NCI-H2029 treated with DMSO at 0.1 percent for 48 hours (cell line): Measurements from ENCODE around the gene SORCS2.

Source experiments
- DNase-seq: peaks from one replicate; lab custom pipeline; 2025; lab: John Stamatoyannopoulos, UW

Gene SORCS2

GRCh38 chr4:7764466-7764865, 572.1 kb downstream of the SORCS2 start:
- no peak for DNase-seq

DNA sequence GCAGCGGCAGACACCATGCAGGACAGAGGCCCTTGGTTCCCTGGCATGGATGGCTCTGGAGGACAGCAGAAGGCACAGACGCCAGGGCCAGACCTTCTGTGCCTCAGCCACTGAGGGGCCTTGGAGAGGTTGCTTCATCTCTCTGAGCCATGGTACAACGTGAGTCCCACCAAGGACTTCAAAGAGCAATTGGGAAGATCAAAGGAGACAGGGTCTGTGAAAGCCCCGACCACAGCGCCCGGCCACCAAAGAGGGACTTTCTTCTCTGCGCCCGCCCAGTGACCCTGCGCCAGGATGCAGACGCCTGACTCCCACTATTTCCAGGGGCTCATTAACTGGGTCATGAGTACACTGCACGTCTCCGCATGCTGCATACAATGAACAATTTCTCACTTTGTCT, 573.3 kb downstream of the SORCS2 start:
- DNase-seq = no peak

DNA sequence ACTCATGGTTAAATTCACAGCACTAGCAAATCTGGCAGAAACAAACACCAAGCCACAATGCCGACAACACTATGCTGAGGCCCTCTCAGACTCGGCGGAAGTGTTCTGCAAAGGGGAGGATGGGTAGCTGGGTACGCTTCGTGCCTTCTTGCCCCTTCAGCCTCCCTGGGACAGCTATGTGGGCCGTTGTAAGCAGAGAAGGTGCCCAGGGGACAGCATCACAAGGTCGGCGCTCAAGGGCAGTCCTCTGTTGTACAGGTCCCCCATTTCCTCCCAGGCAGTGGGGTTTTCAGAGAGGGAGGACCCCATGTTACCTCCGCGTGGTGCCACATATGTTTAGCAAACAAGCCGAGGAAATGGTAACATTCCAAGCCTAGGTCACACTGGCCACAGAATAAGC, 573.7 kb downstream of the SORCS2 start:
- DNase-seq = no peak

DNA sequence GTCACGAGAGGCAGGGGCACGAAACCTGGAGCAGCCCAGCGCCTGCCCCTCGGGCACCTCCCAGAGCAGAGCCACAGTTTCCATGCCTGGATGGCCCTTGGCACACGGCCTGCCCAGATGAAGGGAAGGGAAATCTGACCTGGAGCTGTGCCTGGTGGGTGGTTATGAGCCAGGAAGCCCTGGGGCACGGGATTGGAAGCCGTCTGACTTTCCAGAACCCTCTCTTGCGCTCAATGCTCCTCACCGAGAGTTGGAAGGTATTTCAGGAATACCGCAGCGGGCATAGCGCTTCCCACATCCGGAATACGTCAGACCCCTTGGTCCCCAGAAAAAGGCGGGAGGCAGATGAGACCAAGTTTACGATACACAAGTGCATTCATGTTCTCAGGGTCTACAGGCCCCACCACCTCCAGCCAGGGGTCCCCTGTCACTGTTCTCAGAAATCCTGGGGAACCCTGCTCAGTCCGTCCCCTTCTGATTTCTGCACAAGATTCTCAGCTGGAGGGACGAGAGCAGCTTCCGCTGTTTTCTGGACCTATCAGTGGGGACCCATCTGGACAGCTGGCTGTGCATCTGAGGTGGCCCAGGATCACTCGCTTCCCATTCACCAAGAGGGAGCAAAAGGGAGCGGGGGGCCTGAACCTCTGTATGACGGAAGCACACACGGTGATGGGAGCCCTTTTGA, 574.5 kb downstream of the SORCS2 start:
- DNase-seq = peak; percentile 19

DNA sequence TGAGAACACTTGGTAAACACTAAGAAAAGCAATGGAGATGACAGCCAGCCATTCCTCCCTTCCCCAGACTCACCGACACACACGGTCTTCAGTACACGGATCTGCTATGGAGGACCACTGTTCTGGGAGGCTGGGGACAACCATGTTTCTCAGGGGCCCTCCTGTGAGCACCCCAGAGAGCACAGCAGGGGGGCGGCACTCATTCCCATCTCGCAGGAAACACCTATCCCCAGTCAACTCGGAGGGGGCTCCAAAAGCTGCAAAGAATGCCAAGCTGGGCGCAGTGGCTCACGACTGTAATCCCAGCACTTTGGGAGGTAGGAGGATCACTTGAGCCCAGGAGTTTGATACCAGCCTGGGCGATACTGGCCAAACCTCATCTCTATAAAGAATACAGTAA, 575.2 kb downstream of the SORCS2 start:
- DNase-seq = no peak

DNA sequence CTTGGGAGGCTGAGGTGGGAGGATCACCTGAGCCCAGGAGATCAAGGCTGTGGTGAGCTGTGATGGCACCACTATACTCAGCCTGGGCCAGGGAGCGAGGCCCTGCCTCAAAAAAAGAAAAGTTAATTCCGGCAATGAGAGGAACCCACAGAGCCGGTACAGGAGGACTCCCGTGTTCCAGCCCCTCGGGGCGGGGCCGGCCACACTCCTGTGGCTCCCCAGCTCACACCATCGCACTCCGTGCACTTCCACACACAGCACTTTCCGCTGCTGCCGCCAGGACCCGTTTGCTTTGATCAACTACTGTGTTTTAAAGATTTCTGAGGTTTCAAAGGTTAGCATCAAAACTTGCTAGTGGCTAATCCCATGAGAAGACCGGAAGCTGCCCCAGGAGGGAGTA, 575.6 kb downstream of the SORCS2 start:
- DNase-seq = no peak

DNA sequence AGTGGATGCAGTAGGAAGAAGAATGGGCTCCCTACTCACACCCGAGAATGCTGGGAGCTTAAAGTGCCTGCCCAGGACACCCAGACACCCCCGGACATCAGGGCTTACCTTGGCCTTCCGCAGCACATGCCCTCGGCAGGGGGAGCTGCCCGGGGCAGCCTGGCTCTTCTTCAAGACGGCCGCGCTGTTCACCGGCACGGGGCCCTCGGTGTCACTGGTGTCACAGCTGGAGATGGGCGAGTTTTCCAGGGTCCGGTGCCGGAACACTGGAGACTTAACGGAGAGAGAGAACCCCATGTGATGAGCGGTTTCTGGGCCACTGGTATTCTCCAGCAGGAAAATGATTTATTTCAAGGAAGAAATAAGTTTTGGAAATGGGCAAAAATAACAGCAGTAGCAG, 576.4 kb downstream of the SORCS2 start:
- DNase-seq = no peak

- no peak for DNase-seq
Observed at GRCh38 chr4:7769396-7770223, 577.3 kb downstream of the SORCS2 start.

DNA sequence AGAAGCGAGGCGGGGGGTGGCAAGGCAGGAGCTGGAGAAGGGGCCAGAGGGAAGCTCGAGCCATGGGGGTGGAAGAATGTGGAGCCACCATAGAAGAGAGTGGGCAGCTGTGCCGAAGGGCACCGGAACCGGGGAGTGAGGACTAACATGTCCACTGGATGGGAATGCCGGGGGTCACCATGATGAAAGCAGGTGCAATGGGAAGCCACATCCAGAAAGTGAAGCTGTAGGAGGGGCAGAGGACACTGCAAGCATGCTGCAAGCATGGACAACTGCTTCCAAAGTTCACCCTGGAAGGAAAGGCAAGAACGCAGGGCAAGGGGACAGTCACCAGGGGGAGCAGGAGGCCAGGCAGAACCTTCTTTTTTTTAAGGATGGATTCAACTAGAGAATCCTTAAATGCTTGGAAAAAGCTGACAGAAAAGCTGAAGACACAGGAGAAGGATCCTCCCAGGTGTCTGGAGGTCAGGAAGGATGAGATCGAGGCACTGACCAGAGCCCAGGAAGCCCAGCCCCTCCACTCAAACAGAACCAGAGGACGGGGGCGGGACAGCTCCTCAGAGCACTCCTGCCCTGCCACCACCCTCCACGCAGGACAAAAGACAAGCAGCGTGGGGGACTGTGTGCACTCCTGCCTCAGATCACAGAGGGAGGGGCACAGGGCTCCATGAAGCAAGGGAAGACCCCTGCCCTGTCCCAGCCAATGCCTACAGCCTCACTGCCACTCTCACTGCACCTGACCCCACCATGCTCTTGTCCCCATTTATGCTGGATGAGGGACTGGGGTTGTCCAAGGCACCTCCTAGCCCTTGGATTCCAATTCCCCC, 578.1 kb downstream of the SORCS2 start:
- DNase-seq = no peak

DNA sequence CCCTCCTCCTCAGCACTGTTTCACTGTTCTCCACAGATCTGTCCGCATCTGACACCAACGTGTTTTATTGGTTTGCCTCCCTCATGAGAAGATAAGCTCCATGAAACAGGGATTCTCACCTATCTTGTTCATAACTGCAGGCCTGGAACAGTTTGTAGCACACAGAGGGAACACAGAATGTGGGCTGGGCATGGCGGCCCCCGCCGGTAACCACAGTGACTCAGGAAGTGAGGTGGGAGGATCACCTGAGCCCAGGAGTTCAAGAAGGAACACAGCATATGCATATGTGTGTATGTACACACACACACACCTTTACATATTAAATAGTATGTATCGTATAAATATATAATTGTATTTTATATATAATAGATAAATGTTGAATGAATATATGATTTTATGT, 578.7 kb downstream of the SORCS2 start:
- DNase-seq = no peak

- DNase-seq = no peak
Observed at GRCh38 chr4:7771541-7772507, 579.5 kb downstream of the SORCS2 start.

GRCh38 chr4:7772711-7773385, 580.5 kb downstream of the SORCS2 start:
- DNase-seq = no peak

- DNase-seq = no peak
Observed at GRCh38 chr4:7773401-7774180, 581.3 kb downstream of the SORCS2 start.

DNA sequence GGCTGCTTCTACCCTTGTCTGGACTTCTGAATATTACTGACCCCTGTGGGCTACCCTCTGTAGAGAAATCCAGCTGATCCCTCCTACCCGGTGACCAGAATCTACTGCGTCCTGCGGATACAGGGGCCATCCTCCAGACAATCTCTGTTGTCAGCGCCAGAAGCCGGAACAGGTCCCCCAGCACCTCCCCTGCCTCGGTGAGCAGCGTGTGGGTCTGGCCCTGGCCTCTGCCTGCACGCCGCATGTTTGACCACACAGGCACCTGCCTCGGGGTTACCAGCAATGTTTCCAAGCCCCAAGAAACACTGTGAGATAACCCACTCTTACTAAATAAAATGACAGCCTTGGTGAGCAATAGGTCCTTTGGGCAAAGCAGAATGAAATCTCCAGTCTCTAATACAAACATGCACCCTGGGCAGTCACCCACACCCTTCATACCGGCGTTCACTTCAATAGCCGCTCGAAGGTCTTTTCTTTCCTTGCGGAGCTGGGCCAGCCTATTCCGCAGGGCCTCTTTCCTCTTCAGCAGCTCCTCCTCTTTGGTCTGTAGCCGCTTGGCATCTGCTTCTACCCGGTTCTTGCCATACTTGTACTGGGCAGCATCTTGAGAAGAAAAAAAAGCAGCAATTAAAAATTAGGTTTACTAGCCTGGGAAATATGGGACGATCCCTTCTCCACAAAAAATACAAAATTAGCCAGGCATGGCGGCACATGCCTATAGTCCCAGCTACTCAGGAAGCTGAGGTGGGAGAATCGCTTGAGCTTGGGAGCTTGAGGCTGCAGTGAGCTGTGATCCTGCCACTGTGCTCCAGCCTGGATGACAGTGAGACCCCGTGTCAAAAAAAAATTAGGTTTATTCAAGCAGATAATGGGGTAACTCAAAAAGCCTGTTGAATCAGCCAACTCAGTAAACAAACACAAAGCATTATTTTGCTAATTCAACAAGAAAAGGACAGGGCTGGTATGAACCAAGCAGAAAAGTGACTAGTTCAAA, 582.3 kb downstream of the SORCS2 start:
- no peak for DNase-seq

GRCh38 chr4:7775396-7775795, 583.1 kb downstream of the SORCS2 start:
- no peak for DNase-seq

DNA sequence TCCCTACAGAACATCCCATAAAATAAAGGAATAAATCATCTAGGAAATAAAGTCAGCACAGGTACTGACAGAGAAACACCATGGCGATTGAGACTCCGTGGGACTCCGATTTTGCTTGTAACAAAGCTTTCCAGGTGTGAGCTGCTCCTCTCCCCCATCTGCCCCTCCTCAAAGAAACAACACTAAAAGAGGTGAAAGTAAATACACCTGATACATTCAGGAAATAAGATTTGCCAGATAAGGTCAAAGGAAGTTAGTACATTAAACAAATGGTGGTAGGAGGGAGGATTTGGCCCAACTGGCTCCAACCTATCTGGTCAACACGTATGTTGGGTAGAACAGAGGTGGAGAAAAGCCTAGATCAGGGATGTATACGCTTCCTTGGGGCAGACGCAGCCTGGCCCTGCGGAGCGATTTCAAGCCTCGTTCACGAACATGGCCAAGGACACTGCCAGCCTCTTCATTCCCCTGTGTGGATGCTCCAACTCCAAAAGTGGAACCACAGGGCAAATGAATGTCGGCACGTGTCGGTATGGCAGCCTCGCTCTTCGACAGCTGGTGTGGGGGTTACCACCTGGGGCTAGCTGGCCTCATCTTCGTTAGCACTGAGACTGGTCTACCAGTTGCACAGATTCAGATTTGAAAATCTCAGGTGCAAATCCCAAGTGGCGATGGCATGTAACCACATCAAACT, 584.8 kb downstream of the SORCS2 start:
- DNase-seq = no peak

DNA sequence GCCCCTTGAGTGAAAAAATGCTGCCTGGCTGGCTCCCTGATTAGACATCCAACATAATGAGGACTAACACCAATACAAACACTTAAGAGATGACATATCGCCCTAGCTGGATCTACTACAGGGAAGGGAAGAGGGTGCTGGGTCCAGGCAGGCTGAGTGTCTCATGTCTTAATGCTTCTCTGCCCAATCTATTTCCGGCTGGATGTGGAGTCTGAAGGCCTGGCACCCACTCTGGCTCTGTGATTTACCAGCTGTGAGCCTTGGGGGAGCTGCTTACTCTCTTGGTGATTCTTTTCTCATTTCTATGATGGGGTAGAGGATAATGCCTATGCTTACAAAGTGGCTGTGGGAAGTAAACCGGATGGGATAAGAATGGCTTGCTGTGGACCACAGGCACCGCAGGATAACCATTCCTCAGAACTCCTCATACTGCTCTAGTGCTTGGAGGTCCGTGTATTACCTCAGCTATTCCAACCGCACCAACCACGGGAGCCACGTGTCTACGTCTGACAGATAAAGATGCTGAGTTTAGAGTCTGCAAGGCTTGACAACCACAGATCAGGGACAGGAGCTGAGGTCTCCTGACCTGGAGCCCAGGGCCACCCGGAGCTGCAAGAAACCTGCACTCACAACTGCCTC, 585.7 kb downstream of the SORCS2 start:
- DNase-seq = no peak
